DMS153 (cell line): ENCODE measurements around the gene COPG1.
A peak's percentile ranks its signal among the peaks of the same experiment; 100 is the strongest.
"Not testable (repeated sequence)": the region's sequence is repeated elsewhere in the genome, so short reads cannot be mapped to it uniquely, and the experiment has no call there.

ENCODE experiments used
- DNase-seq: peaks from one replicate; lab custom pipeline; 2025; lab: John Stamatoyannopoulos, UW

Gene COPG1

DNA sequence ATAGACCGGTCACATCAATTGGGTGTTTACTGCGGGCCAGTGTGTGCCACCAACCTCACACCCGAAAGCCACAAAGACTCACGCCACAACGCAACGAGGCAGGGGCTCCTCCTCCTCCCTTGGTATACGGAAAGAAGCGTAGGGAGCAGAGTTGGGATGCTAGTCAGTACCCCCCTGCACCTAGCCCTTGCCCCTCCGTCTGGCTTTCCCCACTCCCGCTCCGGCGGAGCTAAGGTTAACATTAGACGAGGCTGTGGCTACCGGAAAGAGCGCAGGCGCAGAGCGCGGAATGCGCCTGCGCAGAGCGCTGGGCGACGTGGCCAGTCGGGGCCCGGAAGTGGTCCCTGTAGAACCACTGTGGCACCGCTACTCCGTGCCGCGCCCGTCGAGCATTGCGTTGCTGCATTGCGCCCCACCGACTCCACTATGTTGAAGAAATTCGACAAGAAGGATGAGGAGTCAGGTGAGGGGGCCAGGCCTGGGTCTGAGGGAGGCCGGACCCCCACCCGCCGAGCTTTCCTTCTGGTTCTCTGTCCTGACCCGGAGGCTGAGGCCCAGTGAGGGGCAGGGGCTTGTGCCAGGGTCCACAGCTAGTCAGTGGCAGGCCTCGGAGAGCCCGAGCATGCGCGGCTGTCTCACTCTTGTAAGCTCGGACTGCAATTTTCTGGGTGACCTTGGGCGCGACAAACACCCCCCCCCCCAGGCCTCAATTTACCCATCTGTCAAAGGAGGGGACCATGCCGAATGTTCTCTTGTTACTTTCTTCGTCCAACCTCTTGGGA is at the start of gene COPG1:
TSS of gene COPG1 (plus strand) at position 323 of the 782 bp plus-strand sequence. CDS start at position 427, 104 bp downstream.
- peak; percentile 65 for DNase-seq

DNA sequence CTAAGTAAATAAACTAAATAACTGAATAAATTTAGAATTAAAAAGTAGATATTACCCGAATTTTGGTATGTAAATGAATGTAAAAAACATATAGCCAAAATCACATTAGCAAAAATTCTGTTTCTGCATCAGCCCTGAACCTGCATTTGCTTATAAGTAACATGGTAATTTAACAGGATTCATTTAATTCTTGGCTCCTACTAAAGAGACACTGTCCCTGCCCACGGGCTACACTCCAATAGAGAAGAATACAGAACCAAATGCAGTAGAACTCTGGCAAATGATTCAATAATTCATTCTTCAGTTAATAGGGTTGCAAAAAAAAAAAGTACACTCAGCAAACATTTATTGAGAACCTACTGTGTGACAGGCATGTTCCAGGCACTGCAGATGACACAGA is 44.9 kb upstream of the COPG1 start:
- DNase-seq: no peak

DNA sequence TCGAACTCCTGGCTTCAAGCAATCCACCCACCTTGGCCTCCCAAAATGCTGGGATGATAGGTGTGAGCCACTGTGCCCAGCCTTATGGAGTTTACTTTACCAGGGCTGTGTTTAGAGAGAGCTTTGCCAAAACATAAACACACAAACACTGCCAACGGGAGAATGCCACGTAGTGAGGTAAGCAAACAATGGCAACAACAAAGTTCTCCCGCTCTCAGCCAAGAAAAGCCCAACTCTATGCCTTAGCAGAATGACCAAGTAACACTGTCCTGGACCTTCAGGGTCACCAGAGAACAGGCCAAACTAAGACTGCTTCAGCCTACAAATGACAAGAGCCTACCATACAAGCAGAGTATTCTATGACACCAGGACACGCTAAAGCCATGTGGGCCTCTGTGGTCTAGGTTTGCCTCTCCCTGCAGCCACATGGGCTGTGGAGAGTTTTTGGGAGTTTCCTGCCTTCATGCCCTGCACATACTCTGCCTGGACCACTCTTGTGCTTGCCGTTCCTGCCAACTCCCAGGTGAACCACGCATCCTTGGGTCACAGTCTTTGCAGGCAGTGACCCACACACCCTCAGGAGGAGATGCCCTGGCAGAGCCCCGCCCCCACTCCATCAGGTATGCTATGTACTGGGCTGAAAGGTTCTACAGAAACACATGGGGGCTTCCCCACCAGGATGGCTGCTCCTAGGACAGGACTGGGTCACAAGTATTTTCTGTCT is 44.1 kb upstream of the COPG1 start:
- no peak for DNase-seq

DNA sequence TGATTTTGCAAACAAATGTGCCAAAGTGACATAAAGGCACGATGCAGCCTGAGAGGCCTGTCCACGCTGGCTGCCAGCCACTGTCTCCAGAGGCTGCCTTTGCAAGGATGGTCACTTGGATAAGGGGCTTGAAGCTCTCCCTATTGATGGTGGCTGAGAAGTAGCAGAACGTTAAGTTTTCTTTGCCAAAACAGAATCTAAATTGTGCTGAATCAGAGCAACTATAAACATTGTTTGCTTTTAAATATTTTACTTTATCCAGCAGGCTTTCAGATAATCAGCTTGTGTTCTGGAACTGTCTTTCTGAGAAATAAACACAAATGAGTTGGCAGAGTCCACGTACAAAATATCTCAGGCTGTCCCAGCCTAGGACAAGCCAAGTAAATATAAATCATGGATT is 41.9 kb upstream of the COPG1 start:
- no peak for DNase-seq

- DNase-seq: no peak
Measured at GRCh38 chr3:129211345-129211744, 38.1 kb upstream of the COPG1 start.

DNA sequence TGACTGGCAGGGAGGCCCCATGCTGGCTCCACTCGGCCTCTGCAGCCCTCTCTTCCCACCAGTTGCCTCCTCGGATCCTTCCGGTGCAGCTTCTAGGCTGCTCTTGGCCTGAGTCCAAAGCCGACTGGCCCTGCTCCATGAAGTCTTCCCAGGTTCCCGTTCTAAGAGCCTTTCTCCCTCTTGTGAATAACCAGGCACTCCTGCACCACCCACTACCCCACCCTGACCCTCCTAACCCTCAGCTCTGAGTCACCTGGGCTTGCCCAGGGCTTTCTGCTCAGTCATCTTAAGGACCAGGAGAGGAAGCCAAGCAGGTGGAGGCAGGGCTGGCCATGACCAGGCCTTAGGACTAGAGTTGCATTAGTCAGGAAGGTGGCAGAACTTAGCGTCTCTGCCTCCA is 37.6 kb upstream of the COPG1 start:
- peak; percentile 74 for DNase-seq

DNA sequence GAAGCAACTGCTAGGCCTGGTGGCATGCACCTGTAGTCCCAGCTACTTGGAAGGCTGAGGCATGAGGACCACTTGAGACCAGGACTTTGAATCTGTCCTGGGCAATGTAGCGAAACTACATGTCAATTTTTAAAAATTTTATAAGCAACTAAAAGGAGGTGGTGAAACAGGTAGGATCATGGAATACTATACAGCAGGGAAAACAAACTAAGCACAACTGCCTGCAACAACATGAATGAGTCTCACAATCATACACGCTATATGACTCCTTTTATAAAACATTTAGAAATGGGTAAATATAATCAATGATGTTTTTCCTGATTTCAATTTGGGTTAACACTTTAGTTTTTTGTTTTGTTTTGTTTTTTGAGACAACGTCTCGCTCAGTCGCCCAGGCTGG is 36.2 kb upstream of the COPG1 start:
- no peak for DNase-seq

DNA sequence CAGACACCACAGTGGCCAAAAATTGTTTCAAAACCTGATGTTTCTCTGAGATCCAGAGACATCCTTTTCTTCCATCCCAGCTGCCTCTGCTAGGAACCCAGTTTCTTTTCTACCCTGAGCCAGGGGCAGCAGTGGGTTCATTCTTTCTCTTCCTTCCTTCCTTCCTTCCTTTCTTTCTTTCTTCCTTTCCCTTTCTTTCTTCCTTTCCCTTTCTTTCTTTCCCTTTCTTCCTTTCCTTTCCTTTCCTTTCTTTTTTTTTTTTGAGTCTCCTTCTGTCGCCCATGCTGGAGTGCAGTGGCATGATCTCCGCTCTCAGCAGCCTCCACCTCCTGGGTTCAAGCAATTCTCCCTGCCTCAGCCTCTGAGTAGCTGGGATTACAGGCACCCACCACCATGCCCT is 30.7 kb upstream of the COPG1 start:
- DNase-seq: no peak

DNA sequence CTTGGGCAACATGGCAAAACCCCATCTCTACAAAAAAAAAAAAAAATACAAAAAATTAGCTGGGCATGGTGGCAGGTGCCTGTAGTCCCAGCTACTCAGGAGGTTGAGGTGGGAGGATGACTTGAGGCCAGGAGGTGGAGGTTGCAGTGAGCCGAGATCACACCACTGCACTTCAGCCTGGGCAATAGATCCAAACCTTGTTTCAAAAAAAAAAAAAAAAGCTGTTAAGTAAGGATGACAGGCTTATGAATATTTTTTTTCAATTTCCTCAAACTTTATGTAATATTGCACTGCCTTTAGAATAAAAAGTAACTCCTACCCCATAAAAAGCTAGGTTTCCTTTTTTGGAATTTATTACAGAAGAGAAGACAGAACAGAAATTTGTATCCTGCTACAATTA is 25.0 kb upstream of the COPG1 start:
- not testable (repeated sequence) for DNase-seq

GRCh38 chr3:129224984-129225393 is 24.4 kb upstream of the COPG1 start:
- DNase-seq: peak; percentile 53

- no peak for DNase-seq
Measured at GRCh38 chr3:129226374-129226773, 23.0 kb upstream of the COPG1 start.

DNA sequence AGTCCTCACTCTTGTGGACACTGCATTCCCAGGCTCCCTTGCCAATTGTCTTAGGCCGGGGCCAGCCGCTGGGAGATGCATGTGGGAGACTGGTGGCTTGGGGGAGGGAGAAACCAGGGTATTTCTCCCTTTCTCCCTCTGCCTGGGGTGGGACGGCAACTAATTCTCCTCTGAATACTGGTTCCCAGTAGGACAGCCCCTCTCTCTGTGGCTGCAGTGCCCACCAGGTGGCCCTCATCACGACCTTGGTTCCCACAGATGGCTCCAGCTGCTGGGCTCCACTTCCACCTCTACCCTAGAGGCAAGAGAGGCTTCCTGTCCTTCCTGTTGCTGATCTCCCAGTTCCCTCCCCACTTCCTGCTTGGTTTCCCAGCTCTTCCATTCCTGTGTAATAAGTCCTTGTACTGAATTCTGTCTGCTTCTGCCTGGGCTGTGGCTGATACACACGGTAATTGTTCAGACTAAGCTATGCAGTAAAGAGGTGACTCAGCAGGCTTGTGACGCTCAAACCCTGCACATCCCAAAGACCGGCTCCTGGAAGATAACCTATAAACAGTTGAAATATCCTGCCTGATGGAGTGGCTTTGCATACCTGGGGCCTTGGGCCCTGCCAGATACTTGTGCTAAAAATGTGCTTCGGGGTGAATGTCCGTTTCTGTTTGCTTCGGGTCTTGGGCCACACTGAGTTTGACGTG is 20.4 kb upstream of the COPG1 start:
- no peak for DNase-seq

GRCh38 chr3:129230311-129231019 is 18.9 kb upstream of the COPG1 start:
- DNase-seq: no peak

DNA sequence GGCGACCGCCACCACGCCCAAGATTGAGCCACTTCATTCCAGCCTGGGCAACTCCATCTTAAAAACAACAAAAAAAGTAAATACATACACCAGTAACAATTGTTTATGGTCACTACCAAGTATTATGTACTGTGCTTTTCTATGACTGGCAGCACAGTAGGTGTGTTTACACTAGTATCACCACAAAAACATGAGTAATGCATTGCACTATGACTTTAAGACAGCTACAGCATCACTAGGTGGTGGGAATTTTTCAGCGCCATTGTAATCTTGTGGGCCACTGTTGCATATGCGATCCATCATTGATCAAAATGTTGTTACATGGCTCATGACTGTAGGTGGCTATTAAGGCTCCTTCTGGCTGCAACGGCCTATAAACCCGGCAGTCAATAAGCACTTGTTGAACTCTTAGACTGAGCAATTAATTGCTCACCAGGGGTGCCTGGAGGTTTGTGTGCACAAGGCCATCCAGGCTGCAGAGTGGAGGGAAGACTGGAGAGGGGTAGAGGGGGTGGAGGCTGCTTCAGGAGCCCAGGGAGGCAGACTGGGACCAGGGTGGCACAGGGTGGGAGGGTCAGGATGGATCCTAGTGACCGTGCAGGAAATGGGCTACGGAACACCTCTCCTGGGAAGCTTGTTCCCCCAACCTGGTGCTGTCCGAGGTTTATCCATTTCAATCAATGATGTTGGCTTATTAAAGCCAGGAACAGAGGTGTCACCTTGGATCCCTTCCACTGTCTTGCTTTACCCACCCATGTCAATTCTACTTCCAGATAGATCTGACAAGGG is 17.9 kb upstream of the COPG1 start:
- DNase-seq: peak; percentile 27

- DNase-seq: no peak
Measured at GRCh38 chr3:129233538-129233937, 15.9 kb upstream of the COPG1 start.

DNA sequence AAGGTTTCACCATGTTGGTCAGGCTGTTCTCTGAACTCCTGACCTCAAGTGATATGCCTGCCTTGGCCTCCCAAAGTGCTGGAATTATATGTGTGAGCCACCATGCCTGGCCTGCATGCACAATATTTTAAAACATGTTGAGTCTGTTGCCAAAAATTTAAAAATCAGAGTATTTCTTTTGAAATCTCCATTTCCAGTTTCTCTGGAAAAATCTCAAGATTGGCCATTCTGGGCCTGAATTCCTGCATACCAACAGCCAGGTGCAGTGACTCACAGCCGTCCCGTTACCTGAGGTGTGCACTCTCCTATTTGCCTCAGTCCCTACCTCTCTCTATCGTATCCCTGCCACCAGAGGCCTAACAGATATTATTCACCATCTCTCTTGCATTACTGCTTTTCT is 15.0 kb upstream of the COPG1 start:
- no peak for DNase-seq

GRCh38 chr3:129235344-129235917 is 14.0 kb upstream of the COPG1 start:
- no peak for DNase-seq

DNA sequence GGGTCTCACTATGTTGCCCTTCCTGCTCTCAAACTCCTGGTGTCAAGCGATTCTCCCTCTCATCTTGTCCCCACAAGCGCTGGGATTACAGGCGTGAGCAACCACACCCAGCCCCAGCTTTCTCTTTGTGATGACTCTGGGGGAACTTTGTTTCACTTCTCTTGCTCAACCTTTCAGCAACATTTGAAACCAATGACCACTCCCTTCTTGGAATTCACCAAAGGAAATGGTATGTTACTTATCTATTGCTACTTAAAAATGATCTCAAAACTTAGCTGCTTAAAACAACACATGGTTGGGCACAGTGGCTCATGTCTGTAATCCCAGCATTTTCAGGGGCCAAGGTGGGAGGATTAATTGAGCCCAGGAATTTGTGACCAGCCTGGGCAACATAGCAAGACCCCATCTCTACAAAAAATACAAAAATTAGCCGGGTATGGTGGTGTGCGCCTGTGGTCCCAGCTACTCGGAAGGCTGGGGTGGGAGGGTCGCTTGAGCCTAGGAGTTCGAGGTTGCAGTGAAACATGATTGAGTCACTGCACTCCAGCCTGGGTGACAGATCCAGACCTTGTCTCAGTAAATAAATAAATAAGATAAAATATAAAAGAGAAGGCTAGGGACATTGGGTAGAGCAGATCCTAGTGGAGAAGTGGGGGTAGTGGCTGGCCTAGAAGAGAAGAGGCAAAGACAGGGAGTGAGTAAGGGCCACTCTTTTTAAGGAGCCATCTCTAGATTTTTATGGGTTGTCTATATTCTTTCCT is 10.3 kb upstream of the COPG1 start:
- DNase-seq: no peak

DNA sequence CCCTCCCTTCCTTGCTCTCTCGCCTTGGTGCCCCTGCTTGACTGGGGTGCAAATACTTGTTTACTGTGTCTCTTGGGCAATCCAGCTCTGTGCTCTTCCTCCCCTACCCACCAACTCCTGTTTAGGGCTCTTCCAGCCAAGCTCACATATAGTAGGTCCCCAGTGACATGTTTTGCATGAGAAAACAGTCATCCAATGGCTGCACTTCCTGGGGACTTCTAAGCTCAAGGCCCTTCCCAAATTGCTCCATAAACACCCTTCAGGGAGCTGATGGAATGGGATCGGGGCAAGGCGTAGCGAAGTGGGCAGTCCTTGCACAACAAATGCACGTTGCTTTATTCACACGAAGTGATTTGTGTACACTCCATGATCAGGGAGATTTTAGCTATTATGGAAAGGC is 9.4 kb upstream of the COPG1 start:
- DNase-seq: no peak

DNA sequence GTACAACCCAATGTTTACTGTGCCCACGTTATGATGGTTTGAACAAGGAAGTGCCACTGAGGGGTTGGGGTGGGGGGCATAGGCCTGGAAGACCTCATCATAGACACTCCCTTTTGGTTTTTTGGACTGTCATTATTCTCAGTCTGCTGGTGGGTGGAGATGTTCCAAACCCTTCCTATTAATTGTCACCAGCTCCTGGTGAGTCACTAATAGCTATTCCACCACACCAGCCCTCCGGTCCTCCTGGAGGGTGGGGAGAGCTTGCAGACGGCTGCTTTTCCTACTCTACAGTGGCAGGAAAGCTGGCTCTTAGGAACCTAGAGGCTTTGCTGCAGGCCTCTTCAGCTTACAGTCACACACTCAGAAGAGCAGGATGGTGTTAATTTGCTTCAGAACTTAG is 9.0 kb upstream of the COPG1 start:
- DNase-seq: no peak
